H1 (cell line): ENCODE measurements around the gene LRRC15. TPM values are rescaled to one million over a fixed set of nuclear protein-coding genes. Genes with fewer than 3 reads are reported as not detected.

Experiments used
- BCL11A ChIP-seq, 2 experiments: IDR thresholded peaks; one replicate each; pipeline ENCODE4 v1.6.1; 2011; ENCODE audit warnings: low read depth in 2 of 2, low read length in 2 of 2, mild to moderate bottlenecking in 2 of 2
- CBX5 ChIP-seq: fragments of 300-800, 300-1000 bp; sonication (generic); IDR thresholded peaks from 2 replicates; pipeline ENCODE4 v1.7.1; 2016; ENCODE audit warnings: antibody characterized with exemption, low read length, low read depth
- CEBPB ChIP-seq: IDR thresholded peaks from 2 replicates; pipeline ENCODE4 v1.6.1; 2012; ENCODE audit warnings: low read depth, low read length
- KDM5A ChIP-seq: fragments of 200-600 bp; IDR thresholded peaks from 2 replicates; pipeline ENCODE4 v1.7.1; 2012; ENCODE audit warnings: mild to moderate bottlenecking, low read length, inconsistent platforms, mixed read lengths
- NRF1 ChIP-seq: IDR thresholded peaks from 2 replicates; pipeline ENCODE4 v1.6.1; 2011; ENCODE audit warnings: mild to moderate bottlenecking, low read depth, low read length, improper control_type of control experiment
- RBBP5 ChIP-seq: IDR thresholded peaks from 2 replicates; pipeline ENCODE4 v1.7.1; 2012; ENCODE audit warnings: low read depth, mild to moderate bottlenecking, inconsistent platforms, low read length, moderate library complexity, borderline replicate concordance
- RFX5 ChIP-seq: IDR thresholded peaks from 2 replicates; pipeline ENCODE4 v1.6.1; 2011; ENCODE audit warnings: low read depth, low read length, improper control_type of control experiment, borderline replicate concordance
- SIRT6 ChIP-seq: IDR thresholded peaks from one replicate; pipeline ENCODE4 v1.7.1; 2012; ENCODE audit warnings: low read length, inconsistent platforms
- SP1 ChIP-seq: IDR thresholded peaks from 2 replicates; pipeline ENCODE4 v1.6.1; 2011; ENCODE audit warnings: low read depth, low read length
- polyA plus RNA-seq, 7 experiments: library from polyadenylated mRNA; depleted of rRNA in 3 of 7; stranded (reverse) in 5 of 7; unstranded in 2 of 7; fragments of >200 nt in 5 of 7; fragments of 200-250 nt in 2 of 7; gene quantifications; 1 replicate in 5 of 7; 2 replicates in 1 of 7; 4 replicates in 1 of 7; pipeline versions ENCODE4 v1.2.1 to v1.2.3, GENCODE V29; 2011 to 2013; ENCODE audit warnings: missing spikeins in 2 of 7, mixed read lengths in 2 of 7
- total RNA-seq: library from RNA; stranded (reverse); fragmentation: NEBNext Ultra II Directional; extraction: Animal tissue kit (Norgen Biotek cat#: 25700); gene quantifications from 2 replicates; pipeline ENCODE4 v1.2.1, GENCODE V29; 2021

LRRC15 gene
- total and polyA plus RNA-seq, 2 of the 8 experiments (the other 6 are each of a cell fraction or from before 2014, with no cell fraction given): 0.15 to 0.37 TPM

DNA sequence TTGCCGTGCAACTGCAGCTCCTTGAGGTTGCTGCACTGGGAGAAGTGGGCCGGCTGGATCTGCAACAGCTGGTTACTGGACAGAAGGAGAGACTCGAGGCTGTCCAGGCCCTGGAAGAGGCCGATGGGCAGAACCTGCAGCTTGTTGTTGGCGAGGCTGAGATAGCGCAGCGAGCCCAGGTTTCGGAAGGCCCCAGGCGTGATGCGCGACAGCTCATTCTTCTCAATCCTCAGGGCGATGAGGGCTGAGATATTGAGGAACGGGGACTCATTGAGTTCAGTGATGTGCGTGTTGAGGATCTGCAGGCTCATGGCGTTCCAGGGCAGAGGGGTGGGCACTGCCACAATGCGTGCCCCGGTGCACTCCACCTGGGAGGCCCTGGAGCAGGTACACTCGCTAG is 9.0 kb downstream of the LRRC15 start (continued):
- no peak for TF ChIP-seq CBX5
- no peak for TF ChIP-seq NRF1
- TF ChIP-seq RFX5: no peak
- TF ChIP-seq SIRT6: no peak
- TF ChIP-seq SP1: no peak
- TF ChIP-seq KDM5A: no peak
- TF ChIP-seq RBBP5: no peak
- no peak for TF ChIP-seq CEBPB
- TF ChIP-seq BCL11A (IDR thresholded peaks at IDR 0.05; ENCODE audit: low read depth in 2 of 2, low read length in 2 of 2): no peak
- TF ChIP-seq, all 59 proteins: peak for 0
